K562 (cell line): Measurements from ENCODE around the gene SCG5.

ENCODE experiments used
- EZH2 ChIP-seq: IDR thresholded peaks from 2 replicates; pipeline ENCODE4 v1.6.1; 2012; ENCODE audit warnings: low read depth, mild to moderate bottlenecking, inconsistent platforms, low read length, borderline replicate concordance
- FOS ChIP-seq: IDR thresholded peaks from 3 replicates; pipeline ENCODE4 v1.6.1; 2011; ENCODE audit not compliant: insufficient read length; ENCODE audit errors: extremely low read depth
- HDAC6 ChIP-seq: IDR thresholded peaks from 2 replicates; pipeline ENCODE4 v1.6.1; 2012; ENCODE audit warnings: low read depth, mild to moderate bottlenecking, control low read depth, inconsistent platforms, low read length, moderate library complexity
- MCM2 ChIP-seq: fragments of 450-650 bp; IDR thresholded peaks from 2 replicates; pipeline ENCODE4 v1.6.1; 2017; ENCODE audit warnings: low read depth, mild to moderate bottlenecking
- MTF1 ChIP-seq: fragments of 250-450 bp; sonication (Bioruptor Pico); IDR thresholded peaks from 2 replicates; pipeline ENCODE4 v1.9.0; 2021; ENCODE audit warnings: moderate library complexity, mild to moderate bottlenecking, inconsistent platforms, borderline replicate concordance
- NFIC ChIP-seq: fragments of 450-650 bp; IDR thresholded peaks from 2 replicates; pipeline ENCODE4 v1.6.1; 2017; ENCODE audit warnings: mild to moderate bottlenecking, inconsistent platforms
- RBBP5 ChIP-seq: fragments of 200-600 bp; sonication (generic); IDR thresholded peaks from 2 replicates; pipeline ENCODE4 v1.6.1; 2012; ENCODE audit warnings: borderline replicate concordance, mild to moderate bottlenecking, low read length, control low read depth, inconsistent platforms; ENCODE audit not compliant: insufficient read depth, poor library complexity, severe bottlenecking
- TAF1 ChIP-seq: IDR thresholded peaks from 2 replicates; pipeline ENCODE4 v1.6.1; 2011; ENCODE audit warnings: mild to moderate bottlenecking, low read length, moderate library complexity; ENCODE audit not compliant: insufficient read depth, control insufficient read depth, severe bottlenecking; ENCODE audit errors: extremely low read depth
- UBTF ChIP-seq, 2 experiments: IDR thresholded peaks; 2 replicates each; pipeline ENCODE4 v1.6.1; 2012; ENCODE audit warnings: improper control_type of control experiment in 2 of 2, low read depth in 2 of 2, low read length in 2 of 2, borderline replicate concordance in 1 of 2

- TF ChIP-seq UBTF (IDR thresholded peaks at IDR 0.05; ENCODE audit: borderline replicate concordance in 1 of 2, low read depth in 2 of 2, low read length in 2 of 2) = no peak
- TF ChIP-seq TAF1 = no peak
- no peak for TF ChIP-seq EZH2
- TF ChIP-seq FOS = no peak
- no peak for TF ChIP-seq NFIC
- TF ChIP-seq MCM2 = no peak
- no peak for TF ChIP-seq HDAC6
- TF ChIP-seq RBBP5 = no peak
- TF ChIP-seq MTF1 = no peak
These were observed 65.9 kb downstream of the SCG5 start for GRCh38 chr15:32707436-32707835.
